SK-N-SH treated with all-trans-retinoic acid at 6 μM for 48 hours (cell line): ENCODE data around the gene CCDC81.

Experiments used
- ARNTL ChIP-seq: fragments of 450-650 bp; formaldehyde crosslinking; IDR thresholded peaks from 2 replicates; pipeline ENCODE4 v1.5.0; 2020; ENCODE audit warnings: low read depth, mild to moderate bottlenecking, moderate library complexity, borderline replicate concordance
- BACH2 ChIP-seq: fragments of 250-450 bp; sonication (Bioruptor Pico); IDR thresholded peaks from 2 replicates; pipeline ENCODE4 v1.9.0; 2021; ENCODE audit warnings: mild to moderate bottlenecking, borderline replicate concordance
- CREB5 ChIP-seq: fragments of 250-450 bp; sonication (Bioruptor Pico); IDR thresholded peaks from 2 replicates; pipeline ENCODE4 v1.5.1; 2020; ENCODE audit warnings: low read depth, mild to moderate bottlenecking, moderate library complexity
- ISL1 ChIP-seq: fragments of 250-450 bp; sonication (Bioruptor Pico); IDR thresholded peaks from 2 replicates; pipeline ENCODE4 v2.1.2; 2022; ENCODE audit warnings: mild to moderate bottlenecking, moderate library complexity
- OSR1 ChIP-seq: fragments of 250-450 bp; sonication (Bioruptor Pico); IDR thresholded peaks from 2 replicates; pipeline ENCODE4 v1.8.0; 2022; ENCODE audit warnings: moderate library complexity, mild to moderate bottlenecking, inconsistent platforms
- POU6F1 ChIP-seq: fragments of 250-450 bp; sonication (Bioruptor Pico); IDR thresholded peaks from 2 replicates; pipeline ENCODE4 v1.8.0; 2021; ENCODE audit warnings: low read depth, mild to moderate bottlenecking, moderate library complexity, borderline replicate concordance
- RARB ChIP-seq: fragments of 250-450 bp; sonication (Bioruptor Pico); IDR thresholded peaks from 2 replicates; pipeline ENCODE4 v1.8.0; 2021; ENCODE audit warnings: mild to moderate bottlenecking, moderate library complexity
- TOX ChIP-seq: fragments of 250-450 bp; sonication (Bioruptor Pico); IDR thresholded peaks from 2 replicates; pipeline ENCODE4 v1.8.0; 2021; ENCODE audit warnings: mild to moderate bottlenecking, moderate library complexity, borderline replicate concordance
- TSHZ2 ChIP-seq: fragments of 250-450 bp; sonication (Bioruptor Pico); IDR thresholded peaks from 2 replicates; pipeline ENCODE4 v1.5.0; 2020; ENCODE audit warnings: mild to moderate bottlenecking, moderate library complexity
- ZC3H10 ChIP-seq: fragments of 250-450 bp; sonication (Bioruptor Pico); IDR thresholded peaks from 2 replicates; pipeline ENCODE4 v1.5.1; 2021; ENCODE audit warnings: mild to moderate bottlenecking, moderate library complexity
- ZNF8 ChIP-seq: fragments of 450-650 bp; formaldehyde crosslinking; IDR thresholded peaks from 2 replicates; pipeline ENCODE4 v1.5.0; 2020; ENCODE audit warnings: mild to moderate bottlenecking, moderate library complexity

- TF ChIP-seq POU6F1 (CRISPR knock-in tag): no peak
- TF ChIP-seq ARNTL (CRISPR knock-in tag): no peak
- TF ChIP-seq TSHZ2 (CRISPR knock-in tag): no peak
- TF ChIP-seq BACH2 (CRISPR knock-in tag): no peak
- no peak for TF ChIP-seq ZNF8 (CRISPR knock-in tag)
- no peak for TF ChIP-seq ISL1
- no peak for TF ChIP-seq CREB5 (CRISPR knock-in tag)
- TF ChIP-seq TOX: no peak
- TF ChIP-seq OSR1 (CRISPR knock-in tag): no peak
- no peak for TF ChIP-seq RARB (CRISPR knock-in tag)
- no peak for TF ChIP-seq ZC3H10 (CRISPR knock-in tag)
These were observed 61.0 kb downstream of the CCDC81 start for GRCh38 chr11:86435711-86436110.
